LNCAP (cell line): ENCODE data around the gene IGFBP5.

Experiments used
- CTCF ChIP-seq: fragments of 450-650 bp; IDR thresholded peaks from 2 replicates; pipeline ENCODE4 v1.5.1; 2017; ENCODE audit warnings: mild to moderate bottlenecking

The IGFBP5 gene

GRCh38 chr2:216714376-216714775 lies 19.0 kb upstream of the IGFBP5 start:
- no peak for TF ChIP-seq CTCF

GRCh38 chr2:216713691-216714336 lies 18.5 kb upstream of the IGFBP5 start:
- TF ChIP-seq CTCF: no peak

- no peak for TF ChIP-seq CTCF
Observed at GRCh38 chr2:216711348-216711747, 16.0 kb upstream of the IGFBP5 start.

GRCh38 chr2:216710551-216711301 lies 15.4 kb upstream of the IGFBP5 start:
- no peak for TF ChIP-seq CTCF

GRCh38 chr2:216702756-216703155 lies 7.4 kb upstream of the IGFBP5 start:
- TF ChIP-seq CTCF: no peak

- no peak for TF ChIP-seq CTCF
Observed at GRCh38 chr2:216701544-216701943, 6.2 kb upstream of the IGFBP5 start.

GRCh38 chr2:216700781-216701180 lies 5.4 kb upstream of the IGFBP5 start:
- TF ChIP-seq CTCF: no peak
